ENCODE data around the gene CSF2.

Gene CSF2

DNA sequence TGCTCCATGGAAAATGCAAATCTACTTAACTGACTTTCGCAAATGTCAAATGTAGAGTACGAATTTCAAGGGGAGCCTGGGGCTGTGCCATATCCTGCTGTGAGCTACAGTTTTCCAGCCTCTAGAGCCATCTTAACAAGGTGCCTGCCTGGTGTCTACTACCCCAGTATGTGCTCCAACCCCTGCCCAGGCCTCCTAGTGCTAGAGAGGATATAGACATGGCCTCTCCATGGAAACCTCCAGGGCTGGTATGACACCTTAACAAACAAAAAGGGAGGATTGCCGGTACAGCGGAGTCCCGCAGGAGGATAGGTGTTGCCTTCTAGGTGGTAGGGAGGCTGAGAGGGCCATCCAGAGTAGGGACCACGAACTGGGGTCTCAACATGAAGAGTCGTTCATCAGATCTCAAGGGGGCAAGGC is 26.7 kb upstream of the CSF2 start:
- TF ChIP-seq, protein P1, sequence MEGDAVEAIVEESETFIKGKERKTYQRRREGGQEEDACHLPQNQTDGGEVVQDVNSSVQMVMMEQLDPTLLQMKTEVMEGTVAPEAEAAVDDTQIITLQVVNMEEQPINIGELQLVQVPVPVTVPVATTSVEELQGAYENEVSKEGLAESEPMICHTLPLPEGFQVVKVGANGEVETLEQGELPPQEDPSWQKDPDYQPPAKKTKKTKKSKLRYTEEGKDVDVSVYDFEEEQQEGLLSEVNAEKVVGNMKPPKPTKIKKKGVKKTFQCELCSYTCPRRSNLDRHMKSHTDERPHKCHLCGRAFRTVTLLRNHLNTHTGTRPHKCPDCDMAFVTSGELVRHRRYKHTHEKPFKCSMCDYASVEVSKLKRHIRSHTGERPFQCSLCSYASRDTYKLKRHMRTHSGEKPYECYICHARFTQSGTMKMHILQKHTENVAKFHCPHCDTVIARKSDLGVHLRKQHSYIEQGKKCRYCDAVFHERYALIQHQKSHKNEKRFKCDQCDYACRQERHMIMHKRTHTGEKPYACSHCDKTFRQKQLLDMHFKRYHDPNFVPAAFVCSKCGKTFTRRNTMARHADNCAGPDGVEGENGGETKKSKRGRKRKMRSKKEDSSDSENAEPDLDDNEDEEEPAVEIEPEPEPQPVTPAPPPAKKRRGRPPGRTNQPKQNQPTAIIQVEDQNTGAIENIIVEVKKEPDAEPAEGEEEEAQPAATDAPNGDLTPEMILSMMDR (conservative IDR thresholded peaks at IDR 0.05; ENCODE audit: low read length): no peak
- no peak for TF ChIP-seq EZH2phosphoT487 (IDR thresholded peaks at IDR 0.05; ENCODE audit: borderline replicate concordance)
- Histone ChIP-seq H3K9me3 (ENCODE audit: insufficient read depth, low read depth, low read length) (no peaks in the 10 kb centered on the region), H3K4me1 (ENCODE audit: insufficient read depth, low read length, poor library complexity, severe bottlenecking) (no peaks in the 10 kb centered on the region), H3K27me3 (ENCODE audit: insufficient read depth, low read length, poor library complexity, severe bottlenecking) (no peaks in the 10 kb centered on the region), H3K36me3 (ENCODE audit: insufficient read depth, low read length) (no peaks in the 10 kb centered on the region), H3K4me3 (ENCODE audit: low read length, poor library complexity, severe bottlenecking) (no peak overlapping the region), H3K4me2 (ENCODE audit: low read depth, low read length, poor library complexity, severe bottlenecking) (no peak overlapping the region), H4K20me1 (ENCODE audit: insufficient read depth, low read length, poor library complexity, severe bottlenecking) (no peaks in the 10 kb centered on the region), H2AFZ (ENCODE audit: low read length) (no peak overlapping the region), H3F3A (ENCODE audit: low read depth) (no peaks in the 10 kb centered on the region), H3K9me2 (replicated peaks; ENCODE audit: low read depth, low read length) (no peaks in the 10 kb centered on the region), H3K9ac (ENCODE audit: low read depth, low read length, poor library complexity, severe bottlenecking) (no peak overlapping the region), H3K79me2 (ENCODE audit: insufficient read depth, low read length) (no peaks in the 10 kb centered on the region)

DNA sequence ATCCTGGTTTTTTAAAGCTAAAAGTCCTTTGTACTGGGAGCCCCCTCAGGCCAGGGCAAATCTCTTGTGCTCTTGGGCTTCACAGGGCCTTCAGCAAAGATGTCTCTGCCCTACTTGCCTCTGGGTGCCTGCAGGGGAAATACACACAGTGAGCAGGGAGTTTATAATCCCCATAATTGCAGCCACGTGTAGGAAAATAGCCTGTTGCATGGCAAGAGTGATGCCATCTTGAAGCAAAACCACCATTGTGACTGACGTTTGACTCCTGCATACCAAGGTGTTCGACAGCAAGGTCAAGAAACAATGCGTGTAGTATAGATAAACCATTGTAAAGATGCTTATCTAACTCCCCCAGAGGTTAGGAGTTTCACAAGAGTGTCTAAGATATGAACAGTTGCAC is 24.5 kb upstream of the CSF2 start:
- Histone ChIP-seq H3K36me3 (ENCODE audit: insufficient read depth, low read length) (no peaks in the 10 kb centered on the region), H3K9me3 (ENCODE audit: insufficient read depth, low read depth, low read length) (no peaks in the 10 kb centered on the region), H3K4me3 (ENCODE audit: low read length, poor library complexity, severe bottlenecking) (no peak overlapping the region), H3K4me1 (ENCODE audit: insufficient read depth, low read length, poor library complexity, severe bottlenecking) (no peaks in the 10 kb centered on the region), H3K4me2 (ENCODE audit: low read depth, low read length, poor library complexity, severe bottlenecking) (no peak overlapping the region), H3K9me2 (replicated peaks; ENCODE audit: low read depth, low read length) (no peaks in the 10 kb centered on the region), H3K27me3 (ENCODE audit: insufficient read depth, low read length, poor library complexity, severe bottlenecking) (no peaks in the 10 kb centered on the region), H3K79me2 (ENCODE audit: insufficient read depth, low read length) (no peaks in the 10 kb centered on the region), H3F3A (ENCODE audit: low read depth) (no peaks in the 10 kb centered on the region), H2AFZ (ENCODE audit: low read length) (no peak overlapping the region), H4K20me1 (ENCODE audit: insufficient read depth, low read length, poor library complexity, severe bottlenecking) (no peaks in the 10 kb centered on the region), H3K9ac (ENCODE audit: low read depth, low read length, poor library complexity, severe bottlenecking) (no peak overlapping the region)
- TF ChIP-seq EZH2phosphoT487 (IDR thresholded peaks at IDR 0.05; ENCODE audit: borderline replicate concordance): no peak
- TF ChIP-seq, protein P1 (conservative IDR thresholded peaks at IDR 0.05; ENCODE audit: low read length): no peak

GRCh38 chr5:132049559-132049958 is 24.0 kb upstream of the CSF2 start:
- Histone ChIP-seq H3K4me3 (ENCODE audit: low read length, poor library complexity, severe bottlenecking) (no peak overlapping the region), H3K27me3 (ENCODE audit: insufficient read depth, low read length, poor library complexity, severe bottlenecking) (no peaks in the 10 kb centered on the region), H3K36me3 (ENCODE audit: insufficient read depth, low read length) (no peaks in the 10 kb centered on the region), H3K4me1 (ENCODE audit: insufficient read depth, low read length, poor library complexity, severe bottlenecking) (peaks cover 2% of the 10 kb centered on the region), H3F3A (ENCODE audit: low read depth) (no peaks in the 10 kb centered on the region), H4K20me1 (ENCODE audit: insufficient read depth, low read length, poor library complexity, severe bottlenecking) (no peaks in the 10 kb centered on the region), H2AFZ (ENCODE audit: low read length) (no peak overlapping the region), H3K9me2 (replicated peaks; ENCODE audit: low read depth, low read length) (no peaks in the 10 kb centered on the region), H3K79me2 (ENCODE audit: insufficient read depth, low read length) (no peaks in the 10 kb centered on the region), H3K9me3 (ENCODE audit: insufficient read depth, low read depth, low read length) (no peaks in the 10 kb centered on the region), H3K9ac (ENCODE audit: low read depth, low read length, poor library complexity, severe bottlenecking) (no peak overlapping the region), H3K4me2 (ENCODE audit: low read depth, low read length, poor library complexity, severe bottlenecking) (no peak overlapping the region)
- no peak for TF ChIP-seq EZH2phosphoT487 (IDR thresholded peaks at IDR 0.05; ENCODE audit: borderline replicate concordance)
- TF ChIP-seq, protein P1 (conservative IDR thresholded peaks at IDR 0.05; ENCODE audit: low read length): no peak
